ENCODE results near the gene ACBD5. TPM values are rescaled to one million over a fixed set of nuclear protein-coding genes. Genes with fewer than 3 reads are reported as not detected.

The ACBD5 gene, protein sequence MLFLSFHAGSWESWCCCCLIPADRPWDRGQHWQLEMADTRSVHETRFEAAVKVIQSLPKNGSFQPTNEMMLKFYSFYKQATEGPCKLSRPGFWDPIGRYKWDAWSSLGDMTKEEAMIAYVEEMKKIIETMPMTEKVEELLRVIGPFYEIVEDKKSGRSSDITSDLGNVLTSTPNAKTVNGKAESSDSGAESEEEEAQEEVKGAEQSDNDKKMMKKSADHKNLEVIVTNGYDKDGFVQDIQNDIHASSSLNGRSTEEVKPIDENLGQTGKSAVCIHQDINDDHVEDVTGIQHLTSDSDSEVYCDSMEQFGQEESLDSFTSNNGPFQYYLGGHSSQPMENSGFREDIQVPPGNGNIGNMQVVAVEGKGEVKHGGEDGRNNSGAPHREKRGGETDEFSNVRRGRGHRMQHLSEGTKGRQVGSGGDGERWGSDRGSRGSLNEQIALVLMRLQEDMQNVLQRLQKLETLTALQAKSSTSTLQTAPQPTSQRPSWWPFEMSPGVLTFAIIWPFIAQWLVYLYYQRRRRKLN
- total RNA-seq = 19.4 and 21.4 TPM in 2 replicates

DNA sequence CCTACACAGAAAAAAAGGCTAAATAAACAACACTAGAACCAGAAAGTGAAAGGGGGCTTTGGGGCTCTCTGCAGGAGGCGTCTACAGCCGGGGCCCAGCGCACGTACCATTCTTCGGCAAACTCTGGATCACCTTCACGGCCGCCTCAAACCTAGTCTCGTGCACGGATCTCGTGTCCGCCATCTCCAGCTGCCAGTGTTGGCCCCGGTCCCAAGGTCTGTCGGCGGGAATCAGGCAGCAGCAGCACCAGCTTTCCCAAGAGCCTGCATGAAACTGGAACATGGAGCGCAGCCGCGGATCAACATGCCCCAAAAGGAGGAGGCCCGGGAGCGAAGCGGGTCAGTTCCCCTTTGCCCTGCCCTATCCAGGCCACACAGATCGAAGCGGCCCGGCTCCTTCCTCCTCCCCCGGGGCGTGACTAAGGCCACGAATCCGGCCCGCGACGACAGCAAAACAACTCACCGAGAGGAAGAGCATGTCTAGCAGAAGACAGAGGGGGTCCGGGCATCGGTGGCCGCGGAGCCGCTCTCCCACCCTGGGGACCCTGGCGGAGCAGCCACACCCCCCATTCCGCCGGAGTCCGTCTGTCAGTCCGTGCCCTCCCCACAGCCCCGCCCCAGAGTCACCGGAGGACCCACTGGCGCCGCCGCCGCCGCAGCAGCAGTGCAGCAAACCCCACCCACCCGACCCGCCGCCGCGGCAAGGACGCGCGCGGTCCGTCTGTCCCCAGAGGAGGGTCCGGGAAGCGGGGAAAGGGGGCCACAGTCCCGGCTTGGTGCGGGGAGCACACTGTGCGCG is at the start of gene ACBD5:
TSS of gene ACBD5 (minus strand) at position 586 of the 798 bp plus-strand sequence. CDS start at position 477, 109 bp downstream.

DNA sequence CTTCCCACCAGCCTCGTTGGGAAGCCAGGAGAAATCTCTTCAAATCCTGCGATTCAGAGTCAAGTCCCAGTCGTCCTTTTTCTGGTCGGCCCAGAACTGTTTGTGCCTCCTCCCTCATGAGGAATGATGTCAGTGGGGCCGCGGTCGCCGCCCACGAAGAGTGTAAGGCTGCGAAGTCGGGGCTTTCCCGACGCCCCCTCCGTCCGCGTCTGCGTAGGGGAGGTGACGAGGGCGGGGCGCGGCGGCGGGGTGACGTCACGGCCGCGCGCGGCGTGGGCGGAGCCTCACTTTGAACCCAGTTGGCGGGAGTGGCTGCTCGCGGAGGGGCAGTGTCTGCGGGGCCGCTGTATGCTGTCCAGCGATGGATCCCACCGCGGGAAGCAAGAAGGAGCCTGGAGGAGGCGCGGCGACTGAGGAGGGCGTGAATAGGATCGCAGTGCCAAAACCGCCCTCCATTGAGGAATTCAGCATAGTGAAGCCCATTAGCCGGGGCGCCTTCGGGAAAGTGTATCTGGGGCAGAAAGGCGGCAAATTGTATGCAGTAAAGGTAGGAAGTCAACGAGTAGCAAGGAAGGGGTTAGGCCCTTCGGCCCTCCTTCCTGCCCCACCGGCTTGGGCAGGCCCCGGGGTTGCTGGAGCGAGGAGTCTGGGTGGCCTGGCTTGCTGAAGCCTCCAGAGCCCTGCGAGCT is 85.4 kb downstream of the ACBD5 start, which contains the start of gene MASTL:
TSS of gene MASTL (plus strand) at position 287 of the 689 bp plus-strand sequence. CDS start at position 362, 75 bp downstream.

Other genes starting within 250 kb of the ACBD5 start
- 5.2 and 8.7 TPM in 2 replicates for gene ANKRD26, start 140.3 kb downstream of the ACBD5 start, total RNA-seq
- gene YME1L1, start 86.4 kb downstream of the ACBD5 start, total RNA-seq = 53.4 and 91.4 TPM in 2 replicates
- 3.9 and 5.8 TPM in 2 replicates for gene MASTL, start 85.4 kb downstream of the ACBD5 start, total RNA-seq